NB4 (cell line): ENCODE data around the gene PAQR7.

ENCODE experiments used
- POLR2A ChIP-seq: IDR thresholded peaks from 2 replicates; pipeline ENCODE4 v1.6.1; 2011; ENCODE audit warnings: mild to moderate bottlenecking; ENCODE audit not compliant: insufficient read length; ENCODE audit errors: extremely low read depth
- TF ChIP-seq, protein P1 (sequence below): IDR thresholded peaks from one replicate; pipeline ENCODE4 v1.5.1; 2012; ENCODE audit warnings: low read depth, low read length

DNA sequence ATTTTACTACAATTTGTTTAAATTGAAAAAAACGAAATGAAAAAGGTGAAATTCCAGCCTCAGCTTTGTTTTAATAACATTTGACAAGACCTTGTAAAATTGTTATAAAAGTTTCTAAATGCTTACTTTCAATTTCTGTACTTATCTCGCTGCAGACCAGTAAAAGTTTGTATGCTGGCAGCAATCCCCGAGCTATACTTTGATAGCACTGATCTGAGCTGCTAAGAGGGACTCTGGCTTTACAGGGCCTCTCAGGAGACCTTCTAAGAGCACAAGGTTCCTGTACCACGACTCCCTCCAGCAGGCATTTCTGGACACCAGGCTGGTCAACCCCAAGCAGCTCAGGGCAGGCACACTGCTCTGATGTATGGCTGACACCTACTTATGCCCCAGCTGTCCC lies 17.6 kb upstream of the PAQR7 start:
- TF ChIP-seq, protein P1, sequence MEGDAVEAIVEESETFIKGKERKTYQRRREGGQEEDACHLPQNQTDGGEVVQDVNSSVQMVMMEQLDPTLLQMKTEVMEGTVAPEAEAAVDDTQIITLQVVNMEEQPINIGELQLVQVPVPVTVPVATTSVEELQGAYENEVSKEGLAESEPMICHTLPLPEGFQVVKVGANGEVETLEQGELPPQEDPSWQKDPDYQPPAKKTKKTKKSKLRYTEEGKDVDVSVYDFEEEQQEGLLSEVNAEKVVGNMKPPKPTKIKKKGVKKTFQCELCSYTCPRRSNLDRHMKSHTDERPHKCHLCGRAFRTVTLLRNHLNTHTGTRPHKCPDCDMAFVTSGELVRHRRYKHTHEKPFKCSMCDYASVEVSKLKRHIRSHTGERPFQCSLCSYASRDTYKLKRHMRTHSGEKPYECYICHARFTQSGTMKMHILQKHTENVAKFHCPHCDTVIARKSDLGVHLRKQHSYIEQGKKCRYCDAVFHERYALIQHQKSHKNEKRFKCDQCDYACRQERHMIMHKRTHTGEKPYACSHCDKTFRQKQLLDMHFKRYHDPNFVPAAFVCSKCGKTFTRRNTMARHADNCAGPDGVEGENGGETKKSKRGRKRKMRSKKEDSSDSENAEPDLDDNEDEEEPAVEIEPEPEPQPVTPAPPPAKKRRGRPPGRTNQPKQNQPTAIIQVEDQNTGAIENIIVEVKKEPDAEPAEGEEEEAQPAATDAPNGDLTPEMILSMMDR: no peak
- no peak for TF ChIP-seq POLR2A
